Trophoblast cell (in vitro differentiated cells and primary cell): ENCODE data around the gene PLA1A.
A peak's percentile ranks its signal among the peaks of the same experiment; 100 is the strongest.

Experiments
- DNase-seq, 2 donors: peaks; one replicate each; pipeline ENCODE4 v3.0.0-alpha.2; 2016
- H2AFZ ChIP-seq: 2 replicates; pipeline ENCODE4 v1.6.1; 2013; ENCODE audit warnings: low read length, moderate library complexity, mild to moderate bottlenecking; ENCODE audit not compliant: insufficient read depth, poor library complexity
- H2AK5ac ChIP-seq: 2 replicates; pipeline ENCODE4 v1.6.1; 2013; ENCODE audit warnings: mild to moderate bottlenecking, low read length
- H2BK120ac ChIP-seq: 2 replicates; pipeline ENCODE4 v1.6.1; 2013; ENCODE audit warnings: low read length, mild to moderate bottlenecking, moderate library complexity; ENCODE audit not compliant: insufficient read depth, poor library complexity
- H2BK12ac ChIP-seq: 2 replicates; pipeline ENCODE4 v1.6.1; 2013; ENCODE audit warnings: mild to moderate bottlenecking, low read length, moderate library complexity
- H2BK5ac ChIP-seq: 2 replicates; pipeline ENCODE4 v1.6.1; 2013; ENCODE audit warnings: low read length, low read depth, moderate library complexity, mild to moderate bottlenecking; ENCODE audit not compliant: poor library complexity
- H3K14ac ChIP-seq: 2 replicates; pipeline ENCODE4 v1.6.1; 2013; ENCODE audit warnings: mild to moderate bottlenecking, low read length
- H3K18ac ChIP-seq: 2 replicates; pipeline ENCODE4 v1.6.1; 2013; ENCODE audit warnings: mild to moderate bottlenecking, low read length
- H3K23ac ChIP-seq: 2 replicates; pipeline ENCODE4 v1.6.1; 2013; ENCODE audit warnings: low read length
- H3K27ac ChIP-seq: 2 replicates; pipeline ENCODE4 v1.5.1; 2013; ENCODE audit warnings: low read depth, mild to moderate bottlenecking, inconsistent platforms, low read length, moderate library complexity
- H3K27me3 ChIP-seq: 2 replicates; pipeline ENCODE4 v1.6.1; 2013; ENCODE audit warnings: inconsistent platforms, mild to moderate bottlenecking, low read length, moderate library complexity; ENCODE audit not compliant: insufficient read depth
- H3K36me3 ChIP-seq, 2 experiments: 1 replicate in 1 of 2; 2 replicates in 1 of 2; pipeline ENCODE4 v1.6.1; 2013; ENCODE audit warnings: low read length in 2 of 2, mild to moderate bottlenecking in 2 of 2, moderate library complexity in 1 of 2; ENCODE audit not compliant: insufficient read depth in 2 of 2, control insufficient read depth in 1 of 2
- H3K4ac ChIP-seq: 2 replicates; pipeline ENCODE4 v1.6.1; 2013; ENCODE audit warnings: low read depth, mild to moderate bottlenecking, low read length, moderate library complexity
- H3K4me1 ChIP-seq, 2 experiments: 1 replicate in 1 of 2; 2 replicates in 1 of 2; pipeline ENCODE4 v1.6.1; 2013; ENCODE audit warnings: low read length in 2 of 2, mild to moderate bottlenecking in 2 of 2, moderate library complexity in 1 of 2; ENCODE audit not compliant: insufficient read depth in 2 of 2, control insufficient read depth in 1 of 2
- H3K4me2 ChIP-seq: 2 replicates; pipeline ENCODE4 v1.6.1; 2013; ENCODE audit warnings: inconsistent platforms, mild to moderate bottlenecking, low read length, moderate library complexity
- H3K4me3 ChIP-seq: 2 replicates; pipeline ENCODE4 v1.5.1; 2013; ENCODE audit warnings: mild to moderate bottlenecking, low read depth, low read length, inconsistent platforms
- H3K79me1 ChIP-seq: one replicate; pipeline ENCODE4 v1.6.1; 2013; ENCODE audit warnings: low read length
- H3K79me2 ChIP-seq: 2 replicates; pipeline ENCODE4 v1.6.1; 2013; ENCODE audit warnings: low read length, mild to moderate bottlenecking; ENCODE audit not compliant: control insufficient read depth, insufficient read depth, poor library complexity
- H3K9ac ChIP-seq: 2 replicates; pipeline ENCODE4 v1.6.1; 2013; ENCODE audit warnings: mild to moderate bottlenecking, low read length
- H3K9me3 ChIP-seq: 2 replicates; pipeline ENCODE4 v1.6.1; 2013; ENCODE audit warnings: low read depth, mild to moderate bottlenecking, control low read depth, inconsistent platforms, low read length; ENCODE audit not compliant: insufficient read depth
- H4K12ac ChIP-seq: 2 replicates; pipeline ENCODE4 v1.6.1; 2013; ENCODE audit warnings: low read depth, mild to moderate bottlenecking, low read length, moderate library complexity
- H4K8ac ChIP-seq: 2 replicates; pipeline ENCODE4 v1.6.1; 2013; ENCODE audit warnings: low read depth, mild to moderate bottlenecking, low read length, moderate library complexity
- H4K91ac ChIP-seq: one replicate; pipeline ENCODE4 v1.6.1; 2013; ENCODE audit warnings: low read depth, mild to moderate bottlenecking, low read length, moderate library complexity
- WGBS: extraction: QIAGEN DNeasy Blood & Tissue Kit; methylation state at CpG from one replicate; pipeline ENCODE4 v1.1.7; 2013; ENCODE audit warnings: missing lambda C conversion rate; ENCODE audit not compliant: insufficient read length, insufficient coverage; ENCODE audit errors: extremely low coverage; 5-methylcytosine and 5-hydroxymethylcytosine counted together

Gene PLA1A

GRCh38 chr3:119628390-119628789 lies 30.7 kb downstream of the PLA1A start:
- H3K36me3 ChIP-seq, result no peaks in the 10 kb centered on the region
- no CpG with 5 or more reads among the region's 4 CpGs for WGBS
- H3K18ac ChIP-seq, result no peak overlapping the region
- no peak overlapping the region for H2AFZ ChIP-seq
- H3K79me1 ChIP-seq, result peaks cover 14% of the 10 kb centered on the region
- no peak overlapping the region for H4K91ac ChIP-seq
- no peak overlapping the region for H4K12ac ChIP-seq
- H4K8ac ChIP-seq, result no peak overlapping the region
- no peak overlapping the region for H3K4ac ChIP-seq
- no peak overlapping the region for H2BK120ac ChIP-seq
- H3K4me2 ChIP-seq, result no peak overlapping the region
- no peak overlapping the region for H3K9ac ChIP-seq
- no peak overlapping the region for H2AK5ac ChIP-seq
- H3K23ac ChIP-seq, result no peak overlapping the region
- no peaks in the 10 kb centered on the region for H3K79me2 ChIP-seq
- H3K14ac ChIP-seq, result no peak overlapping the region
- no peak overlapping the region for H3K27ac ChIP-seq
- H2BK5ac ChIP-seq, result no peak overlapping the region
- H2BK12ac ChIP-seq, result no peak overlapping the region
- no peak overlapping the region for H3K4me3 ChIP-seq
- peaks cover 16 to 18% of the 10 kb centered on the region in 2 experiments for H3K4me1 ChIP-seq
- no peak for DNase-seq
- no peaks in the 10 kb centered on the region for H3K27me3 ChIP-seq
- peaks cover 1% of the 10 kb centered on the region for H3K9me3 ChIP-seq

GRCh38 chr3:119628816-119629445 lies 31.2 kb downstream of the PLA1A start:
- H2BK120ac ChIP-seq, result no peak overlapping the region
- peak; percentile 10 to 32 for DNase-seq
- H3K9me3 ChIP-seq, result peaks cover 1% of the 10 kb centered on the region
- no peak overlapping the region for H2BK12ac ChIP-seq
- no peak overlapping the region for H3K27ac ChIP-seq
- no peak overlapping the region for H3K4me2 ChIP-seq
- H3K79me2 ChIP-seq, result no peaks in the 10 kb centered on the region
- H4K8ac ChIP-seq, result no peak overlapping the region
- no peak overlapping the region for H4K12ac ChIP-seq
- no peak overlapping the region for H3K4ac ChIP-seq
- no peak overlapping the region for H2BK5ac ChIP-seq
- H3K14ac ChIP-seq, result no peak overlapping the region
- H3K9ac ChIP-seq, result no peak overlapping the region
- no peak overlapping the region for H2AK5ac ChIP-seq
- H3K27me3 ChIP-seq, result no peaks in the 10 kb centered on the region
- WGBS, result no CpG with 5 or more reads among the region's 1 CpG
- H3K36me3 ChIP-seq, result no peaks in the 10 kb centered on the region
- no peak overlapping the region for H2AFZ ChIP-seq
- no peak overlapping the region for H3K18ac ChIP-seq
- peaks cover 16 to 18% of the 10 kb centered on the region in 2 experiments for H3K4me1 ChIP-seq
- H4K91ac ChIP-seq, result no peak overlapping the region
- H3K23ac ChIP-seq, result no peak overlapping the region
- H3K4me3 ChIP-seq, result no peak overlapping the region
- peaks cover 14% of the 10 kb centered on the region for H3K79me1 ChIP-seq

DNA sequence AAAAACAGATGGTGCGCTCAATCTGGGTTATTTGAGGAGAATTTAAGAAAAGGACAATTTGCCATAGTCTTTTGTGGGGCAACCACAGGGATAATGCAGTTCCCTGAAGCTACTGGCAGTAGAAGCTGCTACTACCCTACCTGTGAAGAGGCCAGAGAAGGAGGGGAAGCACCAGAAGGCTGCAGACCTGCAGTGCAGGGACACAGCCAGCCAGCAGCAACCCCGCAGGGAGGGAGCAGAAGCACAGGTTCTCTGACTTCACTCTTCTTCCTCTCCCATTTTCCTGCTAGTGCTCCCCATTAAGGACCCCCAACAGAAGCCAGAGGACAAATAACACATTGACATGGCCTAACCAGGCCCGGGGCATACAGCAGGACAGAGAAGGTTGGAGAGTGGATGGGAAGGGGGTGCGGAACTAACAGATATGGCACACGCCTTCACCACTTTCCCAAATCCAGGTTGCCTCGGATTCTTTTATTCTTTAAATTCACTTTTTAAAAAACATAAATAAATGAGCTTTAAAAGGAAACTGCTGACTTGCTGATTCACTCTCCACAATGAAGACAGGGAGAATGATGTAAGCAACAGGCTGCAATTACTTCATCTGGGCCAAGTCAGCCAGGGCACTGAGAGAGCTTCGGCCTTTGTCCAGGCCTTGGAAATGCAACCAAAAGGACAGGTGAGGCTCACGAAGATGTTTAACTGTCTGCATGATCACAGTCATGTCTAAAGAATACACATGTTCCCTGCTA lies 32.6 kb downstream of the PLA1A start:
- H3K9ac ChIP-seq, result no peak overlapping the region
- no peaks in the 10 kb centered on the region for H3K79me2 ChIP-seq
- H3K27me3 ChIP-seq, result no peaks in the 10 kb centered on the region
- H2AK5ac ChIP-seq, result peak overlapping the region; percentile 6
- no peak overlapping the region for H2BK5ac ChIP-seq
- H4K91ac ChIP-seq, result peak overlapping the region; percentile 77
- H3K18ac ChIP-seq, result peak overlapping the region; percentile 55
- WGBS, result no CpG with 5 or more reads among the region's 8 CpGs
- no peak overlapping the region for H3K23ac ChIP-seq
- H3K4me2 ChIP-seq, result no peak overlapping the region
- peak overlapping the region; percentile 78 for H2BK120ac ChIP-seq
- H3K9me3 ChIP-seq, result no peaks in the 10 kb centered on the region
- peak overlapping the region; percentile 89 for H2BK12ac ChIP-seq
- no peak overlapping the region for H3K4me3 ChIP-seq
- H3K36me3 ChIP-seq, result peaks cover 0 to 3% of the 10 kb centered on the region in 2 experiments
- peak in 1 of 2 donors; percentile 44 for DNase-seq
- no peak overlapping the region for H4K12ac ChIP-seq
- H3K4ac ChIP-seq, result no peak overlapping the region
- no peak overlapping the region for H3K27ac ChIP-seq
- peak overlapping the region; percentile 51 for H4K8ac ChIP-seq
- H3K4me1 ChIP-seq, result peaks cover 14 to 16% of the 10 kb centered on the region in 2 experiments
- peak overlapping the region; percentile 68 for H3K14ac ChIP-seq
- peaks cover 14% of the 10 kb centered on the region for H3K79me1 ChIP-seq
- peak overlapping the region; percentile 71 for H2AFZ ChIP-seq

- no peak overlapping the region for H2BK5ac ChIP-seq
- H3K27me3 ChIP-seq, result no peaks in the 10 kb centered on the region
- no peak overlapping the region for H3K27ac ChIP-seq
- H3K18ac ChIP-seq, result no peak overlapping the region
- no peak overlapping the region for H4K12ac ChIP-seq
- H3K23ac ChIP-seq, result no peak overlapping the region
- H2AFZ ChIP-seq, result no peak overlapping the region
- no CpG with 5 or more reads among the region's 7 CpGs for WGBS
- no peak overlapping the region for H3K9ac ChIP-seq
- H3K36me3 ChIP-seq, result peaks cover 4 to 9% of the 10 kb centered on the region in 2 experiments
- no peak overlapping the region for H3K4me3 ChIP-seq
- no peak overlapping the region for H4K8ac ChIP-seq
- no peak overlapping the region for H3K14ac ChIP-seq
- H3K9me3 ChIP-seq, result no peaks in the 10 kb centered on the region
- H2AK5ac ChIP-seq, result no peak overlapping the region
- no peaks in the 10 kb centered on the region for H3K79me2 ChIP-seq
- no peak overlapping the region for H3K4ac ChIP-seq
- DNase-seq, result no peak
- peak overlapping the region; percentile 38 for H4K91ac ChIP-seq
- no peak overlapping the region for H2BK120ac ChIP-seq
- H3K4me1 ChIP-seq, result peaks cover 10 to 11% of the 10 kb centered on the region in 2 experiments
- H3K4me2 ChIP-seq, result no peak overlapping the region
- H3K79me1 ChIP-seq, result peaks cover 12% of the 10 kb centered on the region
- no peak overlapping the region for H2BK12ac ChIP-seq
Measured at GRCh38 chr3:119630880-119631329, 33.2 kb downstream of the PLA1A start.
